Smooth muscle cell (in vitro differentiated cells): ENCODE measurements around the gene SPACA6. TPM values are rescaled to one million over a fixed set of nuclear protein-coding genes. Genes with fewer than 3 reads are reported as not detected.

Experiments used
- DNase-seq: peaks from one replicate; lab custom pipeline; 2025; ENCODE audit not compliant: unreplicated experiment; lab: John Stamatoyannopoulos, UW
- H2AFZ ChIP-seq: fragments of 200-600 bp; sonication (generic); 2 replicates; pipeline ENCODE4 v1.6.0; 2016; ENCODE audit warnings: antibody characterized with exemption, low read depth, mild to moderate bottlenecking
- H3F3A ChIP-seq: fragments of 200-600 bp; sonication (generic); 2 replicates; pipeline ENCODE4 v1.6.0; 2017; ENCODE audit warnings: antibody characterized with exemption, low read depth
- H3K27ac ChIP-seq: fragments of 200-600 bp; sonication (generic); 2 replicates; pipeline ENCODE4 v1.5.1; 2016; ENCODE audit warnings: low read depth, mild to moderate bottlenecking
- H3K27me3 ChIP-seq: fragments of 200-600 bp; sonication (generic); 2 replicates; pipeline ENCODE4 v1.6.1; 2016; ENCODE audit warnings: low read depth, mild to moderate bottlenecking
- H3K36me3 ChIP-seq: fragments of 200-600 bp; sonication (generic); 2 replicates; pipeline ENCODE4 v1.5.1; 2016; ENCODE audit warnings: low read depth
- H3K4me1 ChIP-seq: fragments of 200-600 bp; sonication (generic); 2 replicates; pipeline ENCODE4 v1.5.1; 2016; ENCODE audit warnings: low read depth
- H3K4me2 ChIP-seq: fragments of 200-600 bp; sonication (generic); 2 replicates; pipeline ENCODE4 v1.6.0; 2016; ENCODE audit warnings: mild to moderate bottlenecking
- H3K4me3 ChIP-seq: fragments of 200-600 bp; sonication (generic); 2 replicates; pipeline ENCODE4 v1.5.1; 2016; ENCODE audit warnings: mild to moderate bottlenecking
- H3K79me2 ChIP-seq: fragments of 200-600 bp; sonication (generic); 2 replicates; pipeline ENCODE4 v1.6.0; 2016; ENCODE audit warnings: low read depth, mild to moderate bottlenecking
- H3K9ac ChIP-seq: fragments of 200-600 bp; sonication (generic); 2 replicates; pipeline ENCODE4 v1.6.0; 2016; ENCODE audit warnings: low read depth
- H3K9me3 ChIP-seq: fragments of 200-600 bp; sonication (generic); replicated peaks from 2 replicates; pipeline ENCODE4 v1.5.1; 2016; ENCODE audit warnings: low read depth
- H4K20me1 ChIP-seq: fragments of 200-600 bp; sonication (generic); 2 replicates; pipeline ENCODE4 v1.6.0; 2016; ENCODE audit warnings: low read depth
- WGBS: methylation state at CpG from one replicate; pipeline ENCODE4 v1.1.7; 2016; ENCODE audit warnings: low lambda C conversion rate; 5-methylcytosine and 5-hydroxymethylcytosine counted together
- polyA plus RNA-seq: library from polyadenylated mRNA; unstranded; fragments of >200 nt; fragmentation: Nextera tagmentation; extraction: Ambion mirVana; gene quantifications from 2 replicates; pipeline ENCODE4 v1.2.1, GENCODE V29; 2016
- total RNA-seq: library from RNA; depleted of rRNA; stranded (reverse); fragments of >200 nt; gene quantifications from 2 replicates; pipeline ENCODE4 v1.2.3, GENCODE V29; 2014
- TF ChIP-seq, protein P1 (sequence below): fragments of 200-600 bp; sonication (generic); IDR thresholded peaks from 2 replicates; pipeline ENCODE4 v1.5.1; 2017; ENCODE audit warnings: borderline replicate concordance, mild to moderate bottlenecking, antibody characterized with exemption; ENCODE audit not compliant: insufficient read depth, poor library complexity, severe bottlenecking

Gene SPACA6
- total and polyA plus RNA-seq, 2 experiments from 2014 or later: 3.0 to 4.1 TPM

DNA sequence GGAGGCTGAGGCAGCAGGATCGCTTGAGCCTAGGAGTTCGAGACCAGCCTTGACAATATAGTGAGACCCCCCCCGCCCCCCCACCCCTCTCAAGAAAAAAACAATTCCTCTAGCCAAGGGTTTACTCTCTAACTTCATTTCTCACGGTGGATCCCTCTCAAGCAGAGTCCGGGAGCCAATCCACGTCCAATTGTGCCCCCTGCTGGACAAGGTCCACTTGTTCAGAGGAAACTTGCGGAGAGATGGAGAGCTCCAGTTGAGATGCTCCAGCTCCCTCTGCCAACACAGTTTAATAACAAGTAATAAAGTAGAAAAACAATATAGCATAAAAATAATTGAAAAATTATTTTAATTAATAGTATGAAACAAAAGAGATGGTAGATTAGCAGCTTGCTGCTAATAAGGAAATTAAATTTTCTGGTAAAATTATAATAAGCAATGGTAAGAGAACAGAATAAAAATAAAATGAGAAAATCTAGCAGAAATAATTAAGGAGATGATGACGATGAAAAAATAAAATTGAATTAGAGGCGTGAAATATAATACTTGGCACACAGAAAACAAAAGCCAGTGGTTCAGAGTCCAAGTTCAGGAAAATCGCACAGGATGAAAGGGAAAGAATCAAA lies 32.0 kb upstream of the SPACA6 start:
- Histone ChIP-seq H2AFZ (no peak overlapping the region), H3K79me2 (no peaks in the 10 kb centered on the region), H3K4me1 (no peaks in the 10 kb centered on the region), H3K27ac (no peak overlapping the region), H3K27me3 (peaks cover 13% of the 10 kb centered on the region), H4K20me1 (no peaks in the 10 kb centered on the region), H3K9ac (no peak overlapping the region), H3K4me3 (no peak overlapping the region), H3K36me3 (no peaks in the 10 kb centered on the region), H3K4me2 (no peak overlapping the region), H3K9me3 (no peaks in the 10 kb centered on the region), H3F3A (no peaks in the 10 kb centered on the region)
- WGBS: 13% methylated on average over 10 of the region's 10 CpGs
- TF ChIP-seq, protein P1, sequence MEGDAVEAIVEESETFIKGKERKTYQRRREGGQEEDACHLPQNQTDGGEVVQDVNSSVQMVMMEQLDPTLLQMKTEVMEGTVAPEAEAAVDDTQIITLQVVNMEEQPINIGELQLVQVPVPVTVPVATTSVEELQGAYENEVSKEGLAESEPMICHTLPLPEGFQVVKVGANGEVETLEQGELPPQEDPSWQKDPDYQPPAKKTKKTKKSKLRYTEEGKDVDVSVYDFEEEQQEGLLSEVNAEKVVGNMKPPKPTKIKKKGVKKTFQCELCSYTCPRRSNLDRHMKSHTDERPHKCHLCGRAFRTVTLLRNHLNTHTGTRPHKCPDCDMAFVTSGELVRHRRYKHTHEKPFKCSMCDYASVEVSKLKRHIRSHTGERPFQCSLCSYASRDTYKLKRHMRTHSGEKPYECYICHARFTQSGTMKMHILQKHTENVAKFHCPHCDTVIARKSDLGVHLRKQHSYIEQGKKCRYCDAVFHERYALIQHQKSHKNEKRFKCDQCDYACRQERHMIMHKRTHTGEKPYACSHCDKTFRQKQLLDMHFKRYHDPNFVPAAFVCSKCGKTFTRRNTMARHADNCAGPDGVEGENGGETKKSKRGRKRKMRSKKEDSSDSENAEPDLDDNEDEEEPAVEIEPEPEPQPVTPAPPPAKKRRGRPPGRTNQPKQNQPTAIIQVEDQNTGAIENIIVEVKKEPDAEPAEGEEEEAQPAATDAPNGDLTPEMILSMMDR: peak; percentile 67
- DNase-seq: peak; percentile 31

DNA sequence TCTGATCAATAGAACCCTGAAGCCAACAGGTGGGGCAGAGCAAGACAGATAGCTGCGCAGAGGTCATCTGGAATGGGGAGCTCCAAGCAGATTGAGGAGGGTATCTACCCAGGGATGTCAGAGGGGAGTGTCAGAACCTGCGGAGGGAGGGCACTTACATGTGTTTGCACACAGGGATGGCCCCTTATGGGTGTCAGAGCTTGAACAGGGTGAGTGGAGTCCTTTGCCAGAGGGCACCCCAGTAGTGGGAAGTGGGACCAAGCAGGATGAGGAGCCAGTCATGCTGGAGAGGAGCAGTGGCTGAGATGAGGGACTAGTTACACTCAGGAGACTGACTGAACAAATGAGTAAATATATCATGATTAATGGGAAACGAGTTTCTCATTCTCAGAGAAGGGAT lies 29.5 kb upstream of the SPACA6 start:
- H3K36me3 ChIP-seq: no peaks in the 10 kb centered on the region
- no peaks in the 10 kb centered on the region for H3K79me2 ChIP-seq
- 50% methylated on average over 3 of the region's 3 CpGs for WGBS
- no peak for DNase-seq
- no peaks in the 10 kb centered on the region for H4K20me1 ChIP-seq
- TF ChIP-seq, protein P1: no peak
- H3K27me3 ChIP-seq: peaks cover 11% of the 10 kb centered on the region
- H3K4me2 ChIP-seq: no peak overlapping the region
- H3K27ac ChIP-seq: no peak overlapping the region
- no peak overlapping the region for H2AFZ ChIP-seq
- H3K9me3 ChIP-seq: no peaks in the 10 kb centered on the region
- no peaks in the 10 kb centered on the region for H3K4me1 ChIP-seq
- no peaks in the 10 kb centered on the region for H3F3A ChIP-seq
- no peak overlapping the region for H3K4me3 ChIP-seq
- H3K9ac ChIP-seq: no peak overlapping the region

DNA sequence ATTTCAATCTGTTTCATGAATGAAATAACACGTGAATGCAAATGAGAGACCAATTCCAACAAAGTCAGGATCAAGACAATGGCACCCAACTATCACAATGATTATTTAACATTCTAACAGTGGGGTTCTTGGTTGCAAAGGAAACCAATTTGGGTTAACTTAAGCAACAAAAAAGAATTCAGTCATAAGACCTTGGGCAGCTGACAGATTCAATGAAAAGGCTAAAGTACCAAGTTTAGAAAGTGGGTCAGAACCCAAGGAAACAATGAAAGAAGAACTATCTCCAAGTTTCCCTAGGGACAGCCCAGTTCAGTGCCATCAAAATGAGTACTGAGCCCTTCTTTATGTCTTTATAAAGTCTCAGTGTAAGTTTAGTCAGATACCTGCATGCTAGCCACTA lies 29.0 kb upstream of the SPACA6 start:
- DNase-seq: no peak
- H3K4me2 ChIP-seq: no peak overlapping the region
- no peak overlapping the region for H3K9ac ChIP-seq
- H3K9me3 ChIP-seq: no peaks in the 10 kb centered on the region
- no peaks in the 10 kb centered on the region for H4K20me1 ChIP-seq
- H3K36me3 ChIP-seq: no peaks in the 10 kb centered on the region
- H3K27me3 ChIP-seq: peaks cover 10% of the 10 kb centered on the region
- no peak overlapping the region for H3K27ac ChIP-seq
- H2AFZ ChIP-seq: no peak overlapping the region
- no peaks in the 10 kb centered on the region for H3K79me2 ChIP-seq
- no peaks in the 10 kb centered on the region for H3F3A ChIP-seq
- TF ChIP-seq, protein P1: no peak
- H3K4me1 ChIP-seq: no peaks in the 10 kb centered on the region
- WGBS: 15% methylated on average over 1 of the region's 1 CpG
- H3K4me3 ChIP-seq: no peak overlapping the region

- 54% methylated on average over 3 of the region's 3 CpGs for WGBS
Observed at GRCh38 chr19:51664997-51665396, 28.1 kb upstream of the SPACA6 start.

More at GRCh38 chr19:51664997-51665396, 28.1 kb upstream of the SPACA6 start:
- peaks cover 4% of the 10 kb centered on the region for H3K27me3 ChIP-seq
- no peaks in the 10 kb centered on the region for H3F3A ChIP-seq
- DNase-seq: no peak
- no peaks in the 10 kb centered on the region for H4K20me1 ChIP-seq
- H3K4me3 ChIP-seq: no peak overlapping the region
- no peaks in the 10 kb centered on the region for H3K9me3 ChIP-seq
- H3K9ac ChIP-seq: no peak overlapping the region
- no peaks in the 10 kb centered on the region for H3K4me1 ChIP-seq
- H2AFZ ChIP-seq: no peak overlapping the region
- no peaks in the 10 kb centered on the region for H3K79me2 ChIP-seq
- no peak overlapping the region for H3K4me2 ChIP-seq
- no peaks in the 10 kb centered on the region for H3K36me3 ChIP-seq
- TF ChIP-seq, protein P1: no peak
- no peak overlapping the region for H3K27ac ChIP-seq
